Gastrocnemius medialis (tissue), 4 donors: ENCODE results near the gene SYT1.

Source experiments
- CTCF ChIP-seq, 5 experiments: fragments of 450-650 bp in 3 of 5; fragments of 200-600 bp in 2 of 5; sonication (generic) in 2 of 5; IDR thresholded peaks in 4 of 5; conservative IDR thresholded peaks in 1 of 5; 1 replicate in 4 of 5; 2 replicates in 1 of 5; pipeline ENCODE4 v1.5.1; 2016 to 2019; ENCODE audit warnings: antibody characterized with exemption in 5 of 5, mild to moderate bottlenecking in 3 of 5, moderate library complexity in 3 of 5
- POLR2A ChIP-seq, 2 donors: fragments of 450-650 bp; IDR thresholded peaks; one replicate each; pipeline ENCODE4 v1.6.1; 2017; ENCODE audit warnings: antibody characterized with exemption in 2 of 2, mild to moderate bottlenecking in 2 of 2, moderate library complexity in 2 of 2

- no peak for TF ChIP-seq CTCF (IDR thresholded peaks at IDR 0.05 in 4 of 5, conservative IDR thresholded peaks at IDR 0.05 in 1 of 5)
- no peak for TF ChIP-seq POLR2A (IDR thresholded peaks at IDR 0.05)
These were observed 513.9 kb downstream of the SYT1 start for GRCh38 chr12:79378496-79378895.
